Stimulated activated CD8-positive, alpha-beta memory T cell treated with anti-CD3 and anti-CD28 coated beads, Interleukin-7, amount 100 ng/mL, for 1 hour (primary cell): Measurements from ENCODE around the gene SFTA2.
A peak's percentile ranks its signal among the peaks of the same experiment; 100 is the strongest.

ENCODE experiments used
- DNase-seq, 2 donors: peaks; one replicate each; pipeline ENCODE4 v3.0.0-alpha.2; 2020; ENCODE audit warnings: low read depth in 2 of 2

SFTA2 gene

GRCh38 chr6:30890646-30891449, 41.1 kb downstream of the SFTA2 start:
- no peak for DNase-seq

GRCh38 chr6:30889921-30890645, 41.9 kb downstream of the SFTA2 start:
- no peak for DNase-seq

GRCh38 chr6:30889496-30889885, 42.5 kb downstream of the SFTA2 start:
- DNase-seq: no peak

- no peak for DNase-seq
Measured at GRCh38 chr6:30888816-30889495, 43.0 kb downstream of the SFTA2 start.

GRCh38 chr6:30887901-30888815, 43.8 kb downstream of the SFTA2 start:
- no peak for DNase-seq

GRCh38 chr6:30886897-30887255, 45.1 kb downstream of the SFTA2 start:
- no peak for DNase-seq

GRCh38 chr6:30885999-30886896, 45.7 kb downstream of the SFTA2 start:
- DNase-seq: no peak

GRCh38 chr6:30885481-30885998, 46.4 kb downstream of the SFTA2 start:
- no peak for DNase-seq

- peak in 1 of 2 donors; percentile 15 for DNase-seq
Measured at GRCh38 chr6:30884521-30885480, 47.2 kb downstream of the SFTA2 start.

GRCh38 chr6:30883685-30884520, 48.1 kb downstream of the SFTA2 start, which contains the start of gene DDR1:
Gene DDR1 (plus strand): TSS chr6:30884519. CDS start chr6:30888730, 4,211 bp downstream.
- DNase-seq: peak in 1 of 2 donors; percentile 14

GRCh38 chr6:30882759-30883684, 48.9 kb downstream of the SFTA2 start:
- DNase-seq: no peak

GRCh38 chr6:30882204-30882758, 49.7 kb downstream of the SFTA2 start:
- DNase-seq: no peak

- no peak for DNase-seq
Measured at GRCh38 chr6:30881392-30882203, 50.4 kb downstream of the SFTA2 start.
